ENCODE measurements around the gene TNC. TPM values are rescaled to one million over a fixed set of nuclear protein-coding genes. Genes with fewer than 3 reads are reported as not detected.

TNC gene
- total and polyA plus RNA-seq, 2 of the 4 experiments (the other 2 are of a cell fraction): 192 to 253 TPM

GRCh38 chr9:115085773-115086377 is 32.1 kb downstream of the TNC start:
- H3K4me3 ChIP-seq (ENCODE audit: insufficient read depth, low read depth, low read length): no peak overlapping the region
- no peak overlapping the region for H3K56ac ChIP-seq (ENCODE audit: extremely low read depth, insufficient read depth, low read length)
- ATAC-seq (ENCODE audit: low read depth) (no peak), DNase-seq (no peak)
- H3K14ac ChIP-seq (replicated peaks; ENCODE audit: low read depth, low read length): no peak overlapping the region
- peaks cover 8% of the 10 kb centered on the region; the same call in 1 of the 2 replicates for H4K20me1 ChIP-seq (ENCODE audit: insufficient read depth, low read length)
- no peak overlapping the region for H3K4ac ChIP-seq (ENCODE audit: low read depth, low read length)
- dilution Hi-C loops (cut with HindIII; ENCODE audit: low sequenced_read_pairs, unreplicated experiment): no loop called here
- H2BK120ac ChIP-seq (ENCODE audit: low read depth, low read length): no peak overlapping the region
- CTCF ChIA-PET: no interaction called here
- H3K4me2 ChIP-seq (ENCODE audit: low read depth, low read length): no peak overlapping the region
- no peaks in the 10 kb centered on the region for H3K9me3 ChIP-seq (ENCODE audit: control insufficient read depth, insufficient read depth, low read length)
- intact Hi-C loops (cut with micrococcal nuclease): no loop called here
- H3K27ac ChIP-seq (ENCODE audit: insufficient read depth, low read length): no peak overlapping the region
- H3K79me1 ChIP-seq (ENCODE audit: low read depth in 1 of 2, low read length in 2 of 2): peaks cover 10 to 24% of the 10 kb centered on the region in 2 experiments; a peak in 3 of 4 replicates
- H2AK9ac ChIP-seq (replicated peaks; ENCODE audit: low read depth, low read length, poor library complexity): peak overlapping the region; percentile 40
- peaks cover 2% of the 10 kb centered on the region; the same call in 1 of the 2 replicates for H3K4me1 ChIP-seq (ENCODE audit: control insufficient read depth, insufficient read depth, low read length)
- POLR2A ChIA-PET (ENCODE audit: unreplicated experiment): no interaction called here
- H2BK20ac ChIP-seq (ENCODE audit: low read depth, low read length): no peak overlapping the region
- H2AK5ac ChIP-seq (ENCODE audit: low read depth, low read length): no peak overlapping the region
- no peak for TF ChIP-seq MAFK (IDR thresholded peaks at IDR 0.05; ENCODE audit: low read depth, low read length)
- no peak for TF ChIP-seq FOS (IDR thresholded peaks at IDR 0.05; ENCODE audit: low read depth, low read length)
- no peak for TF ChIP-seq NFE2L2 (IDR thresholded peaks at IDR 0.05; ENCODE audit: low read depth, low read length)
- TF ChIP-seq POLR2A (IDR thresholded peaks at IDR 0.05; ENCODE audit: low read depth, low read length): no peak
- no peak for TF ChIP-seq MXI1 (IDR thresholded peaks at IDR 0.05; ENCODE audit: borderline replicate concordance, low read depth, low read length)
- no peak for TF ChIP-seq BHLHE40 (IDR thresholded peaks at IDR 0.05; ENCODE audit: low read depth, low read length)
- no peak for TF ChIP-seq RCOR1 (IDR thresholded peaks at IDR 0.05; ENCODE audit: insufficient replicate concordance, low read length)
- TF ChIP-seq SMC3 (IDR thresholded peaks at IDR 0.05; ENCODE audit: low read depth, low read length): no peak
- H4K5ac ChIP-seq (ENCODE audit: low read depth, low read length): no peak overlapping the region
- H3K36me3 ChIP-seq (ENCODE audit: control insufficient read depth, insufficient read depth, low read length): peaks cover 53% of the 10 kb centered on the region
- peaks cover 13% of the 10 kb centered on the region for H3K9me1 ChIP-seq (ENCODE audit: insufficient read depth, low read length)
- no peak overlapping the region for H4K8ac ChIP-seq (ENCODE audit: low read depth in 2 of 2, low read length in 2 of 2)
- whole genome bisulfite sequencing, 2 experiments (ENCODE audit: extremely low coverage in 2 of 2, insufficient read length in 1 of 2): 88% methylated on average over 15 of the region's 22 CpGs; no CpG with 5 or more reads in 1 of the 2 experiments
- H3K27me3 ChIP-seq (ENCODE audit: control insufficient read depth, insufficient read depth, low read length): no peaks in the 10 kb centered on the region
- H2BK5ac ChIP-seq (ENCODE audit: low read depth, low read length, poor library complexity, severe bottlenecking): no peak overlapping the region
- H3K9ac ChIP-seq (ENCODE audit: low read depth, low read length): no peak overlapping the region
- H3K23ac ChIP-seq (ENCODE audit: low read depth, low read length): no peak overlapping the region
- H2BK15ac ChIP-seq (ENCODE audit: low read depth, low read length): no peak overlapping the region
- no peak overlapping the region for H4K91ac ChIP-seq (ENCODE audit: insufficient read depth, low read depth, low read length)
- BruUV-seq (replicated peaks): no TSS peak
- no peak overlapping the region for H3K18ac ChIP-seq (ENCODE audit: low read depth, low read length)
- in situ Hi-C loops (cut with MboI; ENCODE audit: low sequenced_read_pairs): no loop called here
- no peak overlapping the region for H2AFZ ChIP-seq (replicated peaks; ENCODE audit: low read length, poor library complexity)

Measured in IMR-90 (cell line).